Psoas muscle (tissue), 8 donors: ENCODE results near the gene MYO15B. TPM values are rescaled to one million over a fixed set of nuclear protein-coding genes. Genes with fewer than 3 reads are reported as not detected.

Source experiments
- ATAC-seq, 4 donors: fragments of 200-7000 bp; cut with Tn5 transposase; one replicate each; pipeline ENCODE4 v1.9.1; 2020; ENCODE audit warnings: moderate library complexity in 3 of 4, mild to moderate bottlenecking in 2 of 4
- DNase-seq, 2 donors: peaks; one replicate each; pipeline ENCODE4 v3.0.0-alpha.2; 2020
- H3K27ac ChIP-seq: fragments of 200-600 bp; one replicate; pipeline ENCODE4 v1.8.0; 2022
- H3K27me3 ChIP-seq, 3 donors: fragments of 200-600 bp in 1 of 3; one replicate each; pipeline versions ENCODE4 v1.6.1 to v1.8.0; 2013 to 2022; ENCODE audit warnings: low read length in 2 of 3, mild to moderate bottlenecking in 2 of 3, moderate library complexity in 1 of 3; ENCODE audit not compliant: insufficient read depth in 3 of 3
- H3K36me3 ChIP-seq, 2 donors: fragments of 200-600 bp in 1 of 2; one replicate each; pipeline versions ENCODE4 v1.6.1 to v1.8.0; 2013 to 2022; ENCODE audit warnings: low read depth in 1 of 2, mild to moderate bottlenecking in 1 of 2, moderate library complexity in 1 of 2; ENCODE audit not compliant: insufficient read depth in 1 of 2
- H3K4me1 ChIP-seq: fragments of 200-600 bp; one replicate; pipeline ENCODE4 v1.8.0; 2022
- H3K4me3 ChIP-seq: fragments of 200-600 bp; one replicate; pipeline ENCODE4 v1.8.0; 2022; ENCODE audit warnings: mild to moderate bottlenecking
- H3K9me3 ChIP-seq: fragments of 200-600 bp; one replicate; pipeline ENCODE4 v1.8.0; 2022
- WGBS, 3 donors: extraction: QIAGEN DNeasy Blood & Tissue Kit; methylation state at CpG; one replicate each; pipeline versions ENCODE4 v1.1.6 to v1.1.7; 2013; 5-methylcytosine and 5-hydroxymethylcytosine counted together
- intact Hi-C, 2 donors: fragments of 100-400 bp; cut with DNase I; formaldehyde crosslinking; loops; one replicate each; pipeline versions ENCODE4 v1.11.0 to v1.14.2; 2022
- polyA plus RNA-seq, 3 donors: library from polyadenylated mRNA; stranded (reverse); fragments of 200-250 nt; gene quantifications; one replicate each; pipeline ENCODE4 v1.2.3, GENCODE V29; 2013
- total RNA-seq, 4 donors: library from RNA; stranded (reverse); fragmentation: NEBNext Ultra II Directional in 2 of 4; extraction: Animal tissue kit (Norgen Biotek cat#: 25700) in 2 of 4; gene quantifications; one replicate each; pipeline versions ENCODE4 v1.2.1 to v1.2.4, GENCODE V29; 2021 to 2023
- TF ChIP-seq, protein P1 (sequence below): fragments of 200-600 bp; IDR thresholded peaks from one replicate; pipeline ENCODE4 v1.8.0; 2022; ENCODE audit warnings: antibody characterized with exemption
- donor health status: healthy with polysubstance abuse.
- donor health status: DM: no; HTN: no; CAD: no; lungs with moderate emphysema.
- donor health status: Bipolar disorder and iron deficiency.
- donor health status: healthy.
- donor health status: DM: yes; HTN: yes; CAD: no.
- donor health status: DM: no; HTN: no; CAD: no.
- donor health status: DM: no; HTN: no; CAD: no.
- donor health status: DM: yes; HTN: yes; CAD: no.

MYO15B gene
- total and polyA plus RNA-seq, 7 donors = 5.2 to 28.2 (median 16.7) TPM

DNA sequence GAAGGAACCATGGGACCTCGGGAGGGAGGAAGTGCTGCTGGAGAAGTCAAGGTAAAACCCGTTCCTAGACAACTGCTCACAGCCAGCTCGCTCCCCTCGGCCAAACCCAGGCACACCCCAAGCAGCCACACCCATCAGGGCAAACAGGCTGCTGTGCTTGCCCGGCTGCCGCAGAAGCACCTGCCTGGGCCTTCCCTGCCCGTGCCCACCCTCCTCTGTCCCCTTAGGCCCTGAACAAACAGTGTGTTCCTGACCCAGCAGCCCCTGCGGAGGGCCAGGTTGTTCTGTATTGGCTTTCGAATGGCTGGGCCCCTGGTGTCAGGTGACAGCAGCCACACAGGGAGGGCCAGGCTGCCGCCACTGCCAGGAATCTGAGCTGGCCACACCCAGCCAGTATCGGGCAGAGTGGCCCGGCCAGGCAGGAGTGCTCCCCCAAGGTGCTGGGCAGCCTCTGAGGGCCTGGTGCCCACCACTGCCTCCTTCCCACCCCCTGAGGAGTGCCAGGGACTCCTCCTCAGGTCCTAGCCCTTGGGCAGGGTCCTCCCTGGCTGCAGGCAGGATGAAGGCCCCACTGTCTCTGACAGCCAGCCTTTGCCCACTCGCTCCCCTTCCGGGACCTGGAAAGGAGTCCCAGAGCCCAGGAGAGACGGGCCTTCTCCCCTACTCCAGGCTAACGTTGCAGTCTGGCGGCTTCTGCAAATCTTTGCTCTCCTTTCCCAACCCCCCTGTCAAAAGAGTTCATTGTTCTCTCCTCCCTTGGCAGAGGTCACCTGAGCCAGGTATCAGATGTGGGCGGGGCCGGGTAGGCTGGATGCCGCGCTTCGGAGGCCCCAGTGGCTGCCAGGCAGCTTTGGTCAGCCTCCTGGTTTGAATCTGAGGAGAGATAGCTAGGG is 38.1 kb upstream of the MYO15B start:
- TF ChIP-seq, protein P1, sequence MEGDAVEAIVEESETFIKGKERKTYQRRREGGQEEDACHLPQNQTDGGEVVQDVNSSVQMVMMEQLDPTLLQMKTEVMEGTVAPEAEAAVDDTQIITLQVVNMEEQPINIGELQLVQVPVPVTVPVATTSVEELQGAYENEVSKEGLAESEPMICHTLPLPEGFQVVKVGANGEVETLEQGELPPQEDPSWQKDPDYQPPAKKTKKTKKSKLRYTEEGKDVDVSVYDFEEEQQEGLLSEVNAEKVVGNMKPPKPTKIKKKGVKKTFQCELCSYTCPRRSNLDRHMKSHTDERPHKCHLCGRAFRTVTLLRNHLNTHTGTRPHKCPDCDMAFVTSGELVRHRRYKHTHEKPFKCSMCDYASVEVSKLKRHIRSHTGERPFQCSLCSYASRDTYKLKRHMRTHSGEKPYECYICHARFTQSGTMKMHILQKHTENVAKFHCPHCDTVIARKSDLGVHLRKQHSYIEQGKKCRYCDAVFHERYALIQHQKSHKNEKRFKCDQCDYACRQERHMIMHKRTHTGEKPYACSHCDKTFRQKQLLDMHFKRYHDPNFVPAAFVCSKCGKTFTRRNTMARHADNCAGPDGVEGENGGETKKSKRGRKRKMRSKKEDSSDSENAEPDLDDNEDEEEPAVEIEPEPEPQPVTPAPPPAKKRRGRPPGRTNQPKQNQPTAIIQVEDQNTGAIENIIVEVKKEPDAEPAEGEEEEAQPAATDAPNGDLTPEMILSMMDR = no peak
- intact Hi-C loops = no loop called here
- DNase-seq = no peak
- Histone ChIP-seq H3K4me1 (no peaks in the 10 kb centered on the region), H3K36me3 (no peaks in the 10 kb centered on the region), H3K27me3 (no peaks in the 10 kb centered on the region), H3K9me3 (no peaks in the 10 kb centered on the region), H3K27ac (no peak overlapping the region), H3K4me3 (no peak overlapping the region)
- 49 to 56% (median 51%) methylated on average over 22 of the region's 22 CpGs for WGBS, 3 donors
- ATAC-seq = peak; percentile 44 to 86 (median 72)

DNA sequence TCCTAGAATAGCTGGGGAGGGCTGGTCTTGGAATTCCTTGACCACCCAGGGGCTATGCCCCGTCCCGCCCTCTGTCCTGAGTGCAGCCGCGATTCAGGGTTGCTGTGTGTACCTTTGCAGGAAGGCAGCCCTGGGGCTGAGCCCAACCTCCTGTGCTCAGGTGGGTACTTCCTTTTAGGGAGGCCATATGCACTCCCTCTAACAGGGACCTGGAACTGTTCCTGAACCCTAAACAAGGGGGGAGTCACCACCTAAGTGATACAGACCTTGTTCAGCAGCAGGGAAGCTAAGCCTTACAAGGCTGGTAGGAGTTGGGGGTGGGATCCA is 37.5 kb upstream of the MYO15B start:
- Histone ChIP-seq H3K36me3 (no peaks in the 10 kb centered on the region), H3K4me1 (no peaks in the 10 kb centered on the region), H3K27ac (no peak overlapping the region), H3K27me3 (no peaks in the 10 kb centered on the region), H3K4me3 (no peak overlapping the region), H3K9me3 (no peaks in the 10 kb centered on the region)
- DNase-seq (no peak), ATAC-seq (peak in 1 of 4 donors; percentile 8)
- 78 to 84% (median 80%) methylated on average over 4 of the region's 4 CpGs for WGBS, 3 donors
- TF ChIP-seq, protein P1 = no peak
- intact Hi-C loops = no loop called here

DNA sequence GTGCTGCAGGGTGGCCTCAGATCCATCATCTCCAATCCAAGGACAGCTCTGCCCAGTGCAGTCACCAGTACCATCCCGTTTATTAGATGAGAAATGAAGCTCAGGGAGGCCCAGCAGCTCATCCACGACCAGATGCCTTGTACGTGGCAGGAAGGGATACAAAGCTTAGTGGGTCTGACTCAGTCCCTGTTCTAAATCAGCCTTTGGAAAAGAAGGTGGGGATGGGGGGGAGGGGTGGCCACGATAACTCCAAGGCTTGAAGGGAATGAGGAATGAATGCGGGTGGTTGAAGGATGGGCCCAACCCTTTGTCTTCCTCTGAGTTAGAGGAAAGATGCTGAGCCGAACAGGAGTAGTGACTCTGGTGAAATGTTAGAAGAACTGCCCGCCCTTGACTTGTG is 36.3 kb upstream of the MYO15B start:
- no peaks in the 10 kb centered on the region for H3K27me3 ChIP-seq
- no peaks in the 10 kb centered on the region for H3K36me3 ChIP-seq
- 84 to 90% (median 86%) methylated on average over 7 of the region's 7 CpGs for WGBS, 3 donors
- ATAC-seq (no peak), DNase-seq (no peak)
- intact Hi-C loops = no loop called here
- H3K9me3 ChIP-seq = no peaks in the 10 kb centered on the region
- H3K4me1 ChIP-seq = no peaks in the 10 kb centered on the region
- H3K4me3 ChIP-seq = no peak overlapping the region
- no peak overlapping the region for H3K27ac ChIP-seq
- TF ChIP-seq, protein P1 = no peak

DNA sequence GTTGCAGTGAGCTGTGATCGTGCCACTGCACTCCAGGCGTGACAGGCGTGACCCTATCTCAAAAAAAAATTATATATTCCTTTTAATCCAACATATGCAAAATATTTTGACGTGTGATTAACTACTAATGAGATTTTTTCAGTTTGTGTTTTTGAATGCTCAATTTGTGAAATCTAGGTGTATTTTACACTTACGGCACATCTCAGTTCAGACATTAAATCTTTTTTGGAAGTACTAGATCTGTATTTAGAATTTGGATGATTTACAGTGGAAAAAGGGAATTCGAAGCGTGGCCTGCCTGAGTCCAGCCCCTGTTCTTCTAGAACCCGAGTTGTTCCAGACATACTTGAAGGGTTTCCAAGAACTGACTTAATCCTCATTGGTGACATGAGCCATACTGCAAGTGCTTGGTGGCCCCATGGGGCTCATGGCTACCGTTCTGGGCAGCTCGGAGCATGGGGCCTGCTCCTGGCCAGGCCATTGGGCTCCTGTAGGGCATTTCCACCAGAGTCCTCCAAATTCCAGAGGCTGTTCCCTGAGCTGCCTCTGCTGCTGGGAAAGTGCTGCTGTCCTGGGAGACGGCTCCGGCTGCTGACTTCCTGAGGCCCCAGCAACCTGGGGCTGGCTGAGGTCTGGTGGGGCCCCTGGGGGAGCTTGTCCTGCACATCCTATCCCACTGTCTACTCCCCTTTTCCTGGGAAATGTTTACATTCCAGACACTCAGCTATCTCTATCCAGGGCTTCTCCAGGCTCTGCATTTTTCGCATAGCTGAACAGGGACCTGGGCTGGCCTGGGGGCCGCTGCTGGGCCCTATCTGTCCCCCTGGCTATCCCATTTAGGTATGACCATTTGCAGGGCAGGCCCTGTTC is 34.9 kb upstream of the MYO15B start:
- H3K36me3 ChIP-seq = no peaks in the 10 kb centered on the region
- no peak for DNase-seq
- WGBS, 3 donors = 53 to 72% (median 71%) methylated on average over 14 of the region's 14 CpGs
- ATAC-seq = no peak
- H3K9me3 ChIP-seq = no peaks in the 10 kb centered on the region
- TF ChIP-seq, protein P1 = no peak
- intact Hi-C loops = no loop called here
- H3K27me3 ChIP-seq = no peaks in the 10 kb centered on the region
- no peak overlapping the region for H3K27ac ChIP-seq
- H3K4me1 ChIP-seq = no peaks in the 10 kb centered on the region
- H3K4me3 ChIP-seq = no peak overlapping the region
